Caco-2 (cell line): ENCODE data around the gene RANBP3. TPM values are rescaled to one million over a fixed set of nuclear protein-coding genes. Genes with fewer than 3 reads are reported as not detected.

Experiments
- BruUV-seq: library from RNA; stranded (reverse); fragments of 400-500 nt; replicated peaks from 2 replicates; lab custom pipeline; 2021; lab: Mats Ljungman, UMichigan
- CTCF ChIA-PET: fragments of 300-600 bp; sonication (Branson Sonifier 250); formaldehyde crosslinking; loops from one replicate; lab custom pipeline; 2022; ENCODE audit warnings: antibody characterized with exemption; lab: Charles Lee
- POLR2A ChIA-PET: fragments of 300-600 bp; sonication (Branson Sonifier 250); formaldehyde crosslinking; loops from one replicate; lab custom pipeline; 2022; ENCODE audit warnings: antibody characterized with exemption; lab: Charles Lee
- DNase-seq, 2 experiments: peaks; one replicate each; pipeline versions ENCODE4 v3.0.0 to v3.0.0-alpha.2; 2020 to 2022
- H3K27me3 ChIP-seq: replicated peaks from 2 replicates; pipeline ENCODE4 v1.6.0; 2011; ENCODE audit warnings: low read length; ENCODE audit not compliant: control insufficient read depth, insufficient read depth
- H3K36me3 ChIP-seq: 2 replicates; pipeline ENCODE4 v1.5.1; 2011; ENCODE audit warnings: low read length; ENCODE audit not compliant: control insufficient read depth, insufficient read depth
- H3K4me1 ChIP-seq: fragments of 250-450 bp; sonication (Bioruptor Pico); 2 replicates; pipeline ENCODE4 v1.5.1; 2020; ENCODE audit warnings: mild to moderate bottlenecking
- H3K4me3 ChIP-seq: 2 replicates; pipeline ENCODE4 v1.5.1; 2011; ENCODE audit warnings: low read depth, mild to moderate bottlenecking, control low read depth, low read length
- H3K9me3 ChIP-seq: fragments of 250-450 bp; sonication (Bioruptor Pico); 2 replicates; pipeline ENCODE4 v1.5.1; 2020; ENCODE audit warnings: mild to moderate bottlenecking, moderate library complexity
- H3K27ac Mint-ChIP-seq: one replicate; pipeline ENCODE4 v1.8.0; 2022; ENCODE audit warnings: mixed read lengths; ENCODE audit not compliant: unreplicated experiment
- H3K27me3 Mint-ChIP-seq: one replicate; pipeline ENCODE4 v1.8.0; 2022; ENCODE audit warnings: mixed read lengths; ENCODE audit not compliant: insufficient read depth, unreplicated experiment
- H3K36me3 Mint-ChIP-seq: one replicate; pipeline ENCODE4 v1.8.0; 2022; ENCODE audit warnings: mild to moderate bottlenecking, mixed read lengths; ENCODE audit not compliant: insufficient read depth, unreplicated experiment
- H3K4me1 Mint-ChIP-seq: one replicate; pipeline ENCODE4 v1.8.0; 2022; ENCODE audit warnings: low read depth, mixed read lengths; ENCODE audit not compliant: unreplicated experiment
- H3K4me3 Mint-ChIP-seq: one replicate; pipeline ENCODE4 v1.8.0; 2022; ENCODE audit warnings: mild to moderate bottlenecking, moderate library complexity, mixed read lengths; ENCODE audit not compliant: unreplicated experiment
- H3K9me3 Mint-ChIP-seq: one replicate; pipeline ENCODE4 v1.8.0; 2022; ENCODE audit warnings: mixed read lengths; ENCODE audit not compliant: unreplicated experiment
- CTCF ChIP-seq, 2 experiments: fragments of 200-600 bp in 1 of 2; IDR thresholded peaks; 1 replicate in 1 of 2; 2 replicates in 1 of 2; pipeline versions ENCODE4 v1.5.1 to v1.8.0; 2011 to 2022; ENCODE audit warnings: antibody characterized with exemption in 1 of 2, control low read depth in 1 of 2, inconsistent platforms in 1 of 2, low read depth in 1 of 2, low read length in 1 of 2, mild to moderate bottlenecking in 1 of 2, moderate library complexity in 1 of 2; ENCODE audit not compliant: insufficient read depth in 1 of 2, severe bottlenecking in 1 of 2, unreplicated experiment in 1 of 2
- intact Hi-C: fragments of 100-400 bp; cut with micrococcal nuclease; formaldehyde crosslinking; loops from one replicate; pipeline ENCODE4 v1.10.0; 2022; ENCODE audit not compliant: unreplicated experiment
- total RNA-seq: library from RNA; stranded (reverse); gene quantifications from 2 replicates; pipeline ENCODE4 v1.2.3, GENCODE V29; 2022

RANBP3 gene
- total RNA-seq, 1 experiment from 2014 or later, result 90.4 TPM

- H3K27me3 ChIP-seq, result no peaks in the 10 kb centered on the region
- no peak for TF ChIP-seq CTCF (IDR thresholded peaks at IDR 0.05; ENCODE audit: insufficient read depth in 1 of 2, low read depth in 1 of 2, low read length in 1 of 2, severe bottlenecking in 1 of 2, unreplicated experiment in 1 of 2)
- Mint-ChIP-seq H3K9me3 (no peaks in the 10 kb centered on the region), H3K36me3 (peaks cover 62% of the 10 kb centered on the region), H3K4me3 (no peak overlapping the region), H3K27ac (no peak overlapping the region), H3K27me3 (no peaks in the 10 kb centered on the region), H3K4me1 (no peaks in the 10 kb centered on the region)
- DNase-seq, result no peak
- intact Hi-C loops, result no loop called here
- H3K4me1 ChIP-seq, result no peaks in the 10 kb centered on the region
- CTCF ChIA-PET, result no interaction called here
- POLR2A ChIA-PET, result no interaction called here
- H3K36me3 ChIP-seq, result no peaks in the 10 kb centered on the region; the same call in 1 of the 2 replicates
- no peaks in the 10 kb centered on the region for H3K9me3 ChIP-seq
- no peak overlapping the region for H3K4me3 ChIP-seq
- no TSS peak for BruUV-seq
Measured at GRCh38 chr19:5932146-5932545, 45.8 kb downstream of the RANBP3 start.

- Mint-ChIP-seq H3K36me3 (peaks cover 60% of the 10 kb centered on the region), H3K4me1 (no peaks in the 10 kb centered on the region)
Measured at GRCh38 chr19:5931251-5931650, 46.7 kb downstream of the RANBP3 start.

GRCh38 chr19:5929625-5930024 lies 48.3 kb downstream of the RANBP3 start:
- peaks cover under 1% of the 10 kb centered on the region; the same call in 1 of the 2 replicates for H3K36me3 ChIP-seq
- H3K4me3 ChIP-seq, result no peak overlapping the region
- Mint-ChIP-seq H3K4me1 (no peaks in the 10 kb centered on the region), H3K27ac (no peak overlapping the region), H3K9me3 (no peaks in the 10 kb centered on the region), H3K36me3 (peaks cover 64% of the 10 kb centered on the region), H3K27me3 (no peaks in the 10 kb centered on the region), H3K4me3 (no peak overlapping the region)
- POLR2A ChIA-PET, result no interaction called here
- no peak for DNase-seq
- CTCF ChIA-PET, result no interaction called here
- no peak for TF ChIP-seq CTCF (IDR thresholded peaks at IDR 0.05; ENCODE audit: insufficient read depth in 1 of 2, low read depth in 1 of 2, low read length in 1 of 2, severe bottlenecking in 1 of 2, unreplicated experiment in 1 of 2)
- no peaks in the 10 kb centered on the region for H3K4me1 ChIP-seq
- no TSS peak for BruUV-seq
- no peaks in the 10 kb centered on the region for H3K9me3 ChIP-seq
- intact Hi-C loops, result no loop called here
- H3K27me3 ChIP-seq, result no peaks in the 10 kb centered on the region

More at GRCh38 chr19:5931251-5931650, 46.7 kb downstream of the RANBP3 start:
- H3K4me3 Mint-ChIP-seq, result no peak overlapping the region
- no peaks in the 10 kb centered on the region for H3K27me3 Mint-ChIP-seq
- ChIA-PET POLR2A (no interaction called here), CTCF (no interaction called here)
- no peak overlapping the region for H3K27ac Mint-ChIP-seq
- Histone ChIP-seq H3K9me3 (no peaks in the 10 kb centered on the region), H3K4me1 (no peaks in the 10 kb centered on the region), H3K27me3 (no peaks in the 10 kb centered on the region), H3K36me3 (no peaks in the 10 kb centered on the region; the same call in 1 of the 2 replicates), H3K4me3 (no peak overlapping the region)
- no TSS peak for BruUV-seq
- no peak for TF ChIP-seq CTCF (IDR thresholded peaks at IDR 0.05; ENCODE audit: insufficient read depth in 1 of 2, low read depth in 1 of 2, low read length in 1 of 2, severe bottlenecking in 1 of 2, unreplicated experiment in 1 of 2)
- H3K9me3 Mint-ChIP-seq, result no peaks in the 10 kb centered on the region
- DNase-seq, result no peak
- intact Hi-C loops, result no loop called here
